Loucy (cell line): Measurements from ENCODE around the gene LRRC57.
"Not testable (repeated sequence)": the region's sequence is repeated elsewhere in the genome, so short reads cannot be mapped to it uniquely, and the experiment has no call there.

ENCODE experiments used
- H2AFZ ChIP-seq: fragments of 200-600 bp; sonication (generic); 2 replicates; pipeline ENCODE4 v1.6.0; 2016; ENCODE audit warnings: antibody characterized with exemption, mild to moderate bottlenecking, low read length, moderate library complexity
- H3F3A ChIP-seq: fragments of 200-600 bp; 2 replicates; pipeline ENCODE4 v1.6.0; 2016; ENCODE audit warnings: antibody characterized with exemption, low read depth, mild to moderate bottlenecking
- H3K27me3 ChIP-seq: fragments of 200-600 bp; sonication (generic); 2 replicates; pipeline ENCODE4 v1.6.1; 2014; ENCODE audit warnings: low read length, mild to moderate bottlenecking; ENCODE audit not compliant: insufficient read depth, poor library complexity, severe bottlenecking
- H3K36me3 ChIP-seq: fragments of 200-600 bp; sonication (generic); 2 replicates; pipeline ENCODE4 v1.6.1; 2016; ENCODE audit warnings: low read length; ENCODE audit not compliant: insufficient read depth
- H3K4me1 ChIP-seq: fragments of 200-600 bp; sonication (generic); 2 replicates; pipeline ENCODE4 v1.5.1; 2014; ENCODE audit warnings: low read length, mild to moderate bottlenecking; ENCODE audit not compliant: insufficient read depth, poor library complexity, severe bottlenecking
- H3K4me2 ChIP-seq: fragments of 200-600 bp; sonication (generic); 2 replicates; pipeline ENCODE4 v1.6.0; 2014; ENCODE audit warnings: antibody characterized with exemption, low read length, low read depth, mild to moderate bottlenecking; ENCODE audit not compliant: poor library complexity, severe bottlenecking
- H3K4me3 ChIP-seq: fragments of 200-600 bp; sonication (generic); 2 replicates; pipeline ENCODE4 v1.5.1; 2014; ENCODE audit warnings: low read length, mild to moderate bottlenecking, mixed read lengths; ENCODE audit not compliant: poor library complexity, severe bottlenecking
- H3K79me2 ChIP-seq: fragments of 200-600 bp; sonication (generic); 2 replicates; pipeline ENCODE4 v1.6.1; 2014; ENCODE audit warnings: low read length; ENCODE audit not compliant: insufficient read depth
- H3K9ac ChIP-seq: fragments of 200-600 bp; sonication (generic); 2 replicates; pipeline ENCODE4 v1.6.0; 2014; ENCODE audit warnings: mild to moderate bottlenecking, low read depth, low read length, moderate library complexity; ENCODE audit not compliant: poor library complexity, severe bottlenecking
- H3K9me2 ChIP-seq: fragments of 200-600 bp; sonication (generic); replicated peaks from 2 replicates; pipeline ENCODE4 v1.6.1; 2016; ENCODE audit warnings: low read depth, low read length, mixed read lengths
- H3K9me3 ChIP-seq: fragments of 200-600 bp; sonication (generic); 2 replicates; pipeline ENCODE4 v1.6.1; 2014; ENCODE audit warnings: mild to moderate bottlenecking, antibody characterized with exemption, low read length, low read depth; ENCODE audit not compliant: insufficient read depth
- H4K20me1 ChIP-seq: fragments of 200-600 bp; sonication (generic); 2 replicates; pipeline ENCODE4 v1.6.0; 2014; ENCODE audit warnings: antibody characterized with exemption, low read length, mild to moderate bottlenecking; ENCODE audit not compliant: insufficient read depth, poor library complexity, severe bottlenecking
- EZH2phosphoT487 ChIP-seq: fragments of 200-600 bp; IDR thresholded peaks from 2 replicates; pipeline ENCODE4 v1.6.1; 2018; ENCODE audit warnings: antibody characterized with exemption, mild to moderate bottlenecking, moderate library complexity, borderline replicate concordance
- TF ChIP-seq, protein P1 (sequence below): fragments of 200-600 bp; sonication (generic); conservative IDR thresholded peaks from 2 replicates; pipeline ENCODE4 v1.5.1; 2014; ENCODE audit warnings: mild to moderate bottlenecking, antibody characterized with exemption, low read length

The LRRC57 gene

DNA sequence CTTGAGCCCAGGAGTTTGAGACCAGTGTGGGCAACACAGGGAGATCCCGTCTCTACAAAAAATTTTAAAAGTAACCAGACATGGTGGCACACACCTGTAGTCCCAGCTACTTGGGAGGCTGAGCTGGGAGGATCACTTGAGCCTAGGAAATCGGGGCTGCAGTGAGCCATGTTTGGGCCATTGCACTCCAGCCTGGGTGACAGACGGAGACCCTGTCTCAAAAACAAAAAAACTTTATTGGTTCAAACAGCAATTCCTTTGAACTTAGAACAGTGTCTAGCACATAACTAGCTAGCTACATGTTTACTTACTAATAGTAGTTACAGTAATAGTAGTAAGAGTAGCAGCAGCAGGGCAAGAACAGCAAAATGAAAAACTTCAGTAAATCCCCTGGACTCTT is 10.1 kb upstream of the LRRC57 start:
- TF ChIP-seq, protein P1, sequence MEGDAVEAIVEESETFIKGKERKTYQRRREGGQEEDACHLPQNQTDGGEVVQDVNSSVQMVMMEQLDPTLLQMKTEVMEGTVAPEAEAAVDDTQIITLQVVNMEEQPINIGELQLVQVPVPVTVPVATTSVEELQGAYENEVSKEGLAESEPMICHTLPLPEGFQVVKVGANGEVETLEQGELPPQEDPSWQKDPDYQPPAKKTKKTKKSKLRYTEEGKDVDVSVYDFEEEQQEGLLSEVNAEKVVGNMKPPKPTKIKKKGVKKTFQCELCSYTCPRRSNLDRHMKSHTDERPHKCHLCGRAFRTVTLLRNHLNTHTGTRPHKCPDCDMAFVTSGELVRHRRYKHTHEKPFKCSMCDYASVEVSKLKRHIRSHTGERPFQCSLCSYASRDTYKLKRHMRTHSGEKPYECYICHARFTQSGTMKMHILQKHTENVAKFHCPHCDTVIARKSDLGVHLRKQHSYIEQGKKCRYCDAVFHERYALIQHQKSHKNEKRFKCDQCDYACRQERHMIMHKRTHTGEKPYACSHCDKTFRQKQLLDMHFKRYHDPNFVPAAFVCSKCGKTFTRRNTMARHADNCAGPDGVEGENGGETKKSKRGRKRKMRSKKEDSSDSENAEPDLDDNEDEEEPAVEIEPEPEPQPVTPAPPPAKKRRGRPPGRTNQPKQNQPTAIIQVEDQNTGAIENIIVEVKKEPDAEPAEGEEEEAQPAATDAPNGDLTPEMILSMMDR, result no peak
- no peak for TF ChIP-seq EZH2phosphoT487
- H3K36me3 ChIP-seq, result peaks cover 48% of the 10 kb centered on the region
- H3K9me3 ChIP-seq, result no peaks in the 10 kb centered on the region
- peaks cover 2% of the 10 kb centered on the region; the same call in 1 of the 2 replicates for H3F3A ChIP-seq
- no peak overlapping the region for H2AFZ ChIP-seq
- peaks cover 4% of the 10 kb centered on the region for H3K4me1 ChIP-seq
- peaks cover 40% of the 10 kb centered on the region for H3K79me2 ChIP-seq
- H3K9me2 ChIP-seq, result no peaks in the 10 kb centered on the region
- H3K9ac ChIP-seq, result no peak overlapping the region
- peaks cover 5% of the 10 kb centered on the region for H4K20me1 ChIP-seq
- H3K4me2 ChIP-seq, result no peak overlapping the region
- H3K27me3 ChIP-seq, result no peaks in the 10 kb centered on the region
- H3K4me3 ChIP-seq, result no peak overlapping the region

DNA sequence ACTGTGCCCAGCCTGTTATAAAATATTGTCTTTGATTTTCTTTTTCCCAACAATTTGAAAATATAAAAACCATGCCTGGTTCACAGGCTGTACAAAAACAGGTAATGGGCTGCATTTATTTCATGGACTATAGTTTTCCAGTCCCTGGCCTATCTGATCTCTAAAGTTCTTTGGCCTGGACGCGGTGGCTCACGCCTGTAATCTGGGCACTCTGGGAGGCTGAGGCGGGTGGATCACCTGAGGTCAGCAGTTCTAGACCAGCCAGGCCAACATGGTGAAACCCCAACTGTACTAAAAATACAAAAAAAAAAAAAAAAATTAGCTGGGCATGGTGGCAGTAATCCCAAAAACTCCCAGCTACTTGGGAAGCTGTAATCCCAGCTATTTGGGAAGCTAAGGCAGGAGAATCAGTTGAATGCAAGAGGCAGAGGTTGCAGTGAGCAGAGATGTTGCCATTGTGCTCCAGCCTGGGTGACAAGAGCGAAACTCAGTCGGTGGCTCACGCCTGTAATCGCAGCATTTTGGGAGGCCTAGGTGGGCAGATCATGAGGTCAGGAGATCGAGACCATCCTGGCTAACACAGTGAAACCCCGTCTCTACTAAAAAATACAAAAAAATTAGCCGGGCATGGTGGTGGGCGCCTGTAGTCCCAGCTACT is 8.1 kb upstream of the LRRC57 start:
- H3K79me2 ChIP-seq, result peaks cover 60% of the 10 kb centered on the region
- H3K4me2 ChIP-seq, result not testable (repeated sequence)
- peaks cover 32% of the 10 kb centered on the region; the same call in 1 of the 2 replicates for H3K36me3 ChIP-seq

DNA sequence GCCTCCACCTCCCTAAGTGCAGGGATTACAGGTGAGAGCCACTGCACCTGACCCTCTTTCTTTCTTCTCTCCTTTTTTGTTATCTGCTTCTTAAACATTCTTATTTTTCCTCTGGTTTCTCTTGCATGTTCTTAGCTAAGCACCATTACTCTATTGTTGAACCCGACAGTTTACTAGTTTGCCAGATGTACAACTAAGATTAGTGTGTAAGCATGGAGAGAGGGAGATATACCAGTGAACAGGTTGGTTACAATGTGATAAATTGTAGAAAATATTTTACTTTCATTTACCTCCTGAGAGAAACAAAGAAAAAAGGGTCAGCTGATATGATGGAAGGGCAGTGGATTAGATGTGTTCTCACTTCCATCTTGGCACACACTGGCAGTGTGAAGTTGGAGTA is 5.0 kb upstream of the LRRC57 start:
- Histone ChIP-seq H3K9ac (peak overlapping the region; percentile 28), H3K4me2 (peak overlapping the region; percentile 96), H2AFZ (no peak overlapping the region), H3K4me1 (peaks cover 34% of the 10 kb centered on the region), H3K4me3 (peak overlapping the region; percentile 26), H3K9me2 (no peaks in the 10 kb centered on the region), H3K36me3 (peaks cover under 1% of the 10 kb centered on the region; the same call in 1 of the 2 replicates), H4K20me1 (peaks cover 15% of the 10 kb centered on the region), H3F3A (peaks cover 2% of the 10 kb centered on the region; the same call in 1 of the 2 replicates), H3K9me3 (no peaks in the 10 kb centered on the region), H3K79me2 (peaks cover 86% of the 10 kb centered on the region), H3K27me3 (no peaks in the 10 kb centered on the region)
- TF ChIP-seq, protein P1, result no peak
- no peak for TF ChIP-seq EZH2phosphoT487

More for the DNA sequence above, 8.1 kb upstream of the LRRC57 start:
- peaks cover 18% of the 10 kb centered on the region for H3K4me1 ChIP-seq
- not testable (repeated sequence) for H3F3A ChIP-seq, H4K20me1 ChIP-seq, H2AFZ ChIP-seq, H3K9ac ChIP-seq, H3K9me2 ChIP-seq, H3K9me3 ChIP-seq, H3K27me3 ChIP-seq, H3K4me3 ChIP-seq
